Mesothelial cell of epicardium (in vitro differentiated cells): Measurements from ENCODE around the gene USP36. TPM values are rescaled to one million over a fixed set of nuclear protein-coding genes. Genes with fewer than 3 reads are reported as not detected.
"Not testable (repeated sequence)": the region's sequence is repeated elsewhere in the genome, so short reads cannot be mapped to it uniquely, and the experiment has no call there.

Experiments
- DNase-seq, 2 experiments: peaks; one replicate each; pipeline ENCODE4 v3.0.0; 2021; ENCODE audit warnings: low spot score in 2 of 2; ENCODE audit not compliant: unreplicated experiment in 2 of 2
- H3K27ac Mint-ChIP-seq: 2 replicates; pipeline ENCODE4 v1.8.0; 2021; ENCODE audit warnings: mixed read lengths
- H3K27me3 Mint-ChIP-seq: 2 replicates; pipeline ENCODE4 v1.8.0; 2021; ENCODE audit warnings: low read depth, mixed read lengths
- H3K36me3 Mint-ChIP-seq: 2 replicates; pipeline ENCODE4 v1.8.0; 2021; ENCODE audit warnings: mixed read lengths
- H3K4me1 Mint-ChIP-seq: 2 replicates; pipeline ENCODE4 v1.8.0; 2021; ENCODE audit warnings: mixed read lengths
- H3K4me3 Mint-ChIP-seq: 2 replicates; pipeline ENCODE4 v1.8.0; 2021; ENCODE audit warnings: mild to moderate bottlenecking, moderate library complexity, mixed read lengths
- H3K9me3 Mint-ChIP-seq: 2 replicates; pipeline ENCODE4 v1.8.0; 2021; ENCODE audit warnings: mixed read lengths
- total RNA-seq: library from RNA; stranded (reverse); gene quantifications from 3 replicates; pipeline ENCODE4 v1.2.1, GENCODE V29; 2021
- TF ChIP-seq, protein P1 (sequence below): fragments of 200-600 bp; sonication (generic); IDR thresholded peaks from one replicate; pipeline ENCODE4 v1.5.0; 2021; ENCODE audit warnings: antibody characterized with exemption; ENCODE audit not compliant: unreplicated experiment

USP36 gene
- total RNA-seq, 1 donor from 2014 or later: 62.0 TPM

- TF ChIP-seq, protein P1, sequence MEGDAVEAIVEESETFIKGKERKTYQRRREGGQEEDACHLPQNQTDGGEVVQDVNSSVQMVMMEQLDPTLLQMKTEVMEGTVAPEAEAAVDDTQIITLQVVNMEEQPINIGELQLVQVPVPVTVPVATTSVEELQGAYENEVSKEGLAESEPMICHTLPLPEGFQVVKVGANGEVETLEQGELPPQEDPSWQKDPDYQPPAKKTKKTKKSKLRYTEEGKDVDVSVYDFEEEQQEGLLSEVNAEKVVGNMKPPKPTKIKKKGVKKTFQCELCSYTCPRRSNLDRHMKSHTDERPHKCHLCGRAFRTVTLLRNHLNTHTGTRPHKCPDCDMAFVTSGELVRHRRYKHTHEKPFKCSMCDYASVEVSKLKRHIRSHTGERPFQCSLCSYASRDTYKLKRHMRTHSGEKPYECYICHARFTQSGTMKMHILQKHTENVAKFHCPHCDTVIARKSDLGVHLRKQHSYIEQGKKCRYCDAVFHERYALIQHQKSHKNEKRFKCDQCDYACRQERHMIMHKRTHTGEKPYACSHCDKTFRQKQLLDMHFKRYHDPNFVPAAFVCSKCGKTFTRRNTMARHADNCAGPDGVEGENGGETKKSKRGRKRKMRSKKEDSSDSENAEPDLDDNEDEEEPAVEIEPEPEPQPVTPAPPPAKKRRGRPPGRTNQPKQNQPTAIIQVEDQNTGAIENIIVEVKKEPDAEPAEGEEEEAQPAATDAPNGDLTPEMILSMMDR: no peak
- Mint-ChIP-seq H3K36me3 (no peaks in the 10 kb centered on the region), H3K9me3 (no peaks in the 10 kb centered on the region), H3K27ac (peak overlapping the region; percentile 92), H3K4me1 (peaks cover 28% of the 10 kb centered on the region), H3K4me3 (peak overlapping the region; percentile 61), H3K27me3 (no peaks in the 10 kb centered on the region)
- no peak for DNase-seq
Observed at GRCh38 chr17:78780335-78780734, 60.3 kb downstream of the USP36 start.

GRCh38 chr17:78779850-78780249, 60.8 kb downstream of the USP36 start:
- Mint-ChIP-seq H3K27me3 (no peaks in the 10 kb centered on the region), H3K4me1 (peaks cover 32% of the 10 kb centered on the region), H3K27ac (peak overlapping the region; percentile 92), H3K9me3 (no peaks in the 10 kb centered on the region), H3K36me3 (no peaks in the 10 kb centered on the region), H3K4me3 (peak overlapping the region; percentile 61)
- DNase-seq: no peak
- TF ChIP-seq, protein P1: no peak

DNA sequence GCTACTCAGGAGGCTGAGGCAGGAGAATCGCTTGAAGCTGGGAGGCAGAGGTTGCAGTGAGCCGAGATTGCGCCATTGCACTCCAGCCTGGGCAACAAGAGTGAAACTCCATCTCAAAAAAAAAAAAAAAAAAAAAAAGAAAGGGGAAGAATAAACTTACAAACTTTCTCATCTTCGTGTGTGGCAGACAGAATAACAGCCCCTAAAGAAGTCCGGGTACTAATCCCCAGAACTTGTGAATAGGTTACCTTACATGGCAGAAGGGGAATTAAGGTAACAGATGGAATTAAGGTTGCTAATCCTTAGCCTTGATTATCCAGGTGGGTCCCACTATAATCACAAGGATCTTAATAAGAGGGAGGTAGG, 61.3 kb downstream of the USP36 start:
- H3K4me3 Mint-ChIP-seq: peak overlapping the region; percentile 6
- peaks cover 38% of the 10 kb centered on the region for H3K4me1 Mint-ChIP-seq
- not testable (repeated sequence) for H3K9me3 Mint-ChIP-seq, H3K27ac Mint-ChIP-seq, DNase-seq, H3K27me3 Mint-ChIP-seq, H3K36me3 Mint-ChIP-seq

- H3K27ac Mint-ChIP-seq: no peak overlapping the region
- no peaks in the 10 kb centered on the region for H3K9me3 Mint-ChIP-seq
- no peaks in the 10 kb centered on the region for H3K36me3 Mint-ChIP-seq
- H3K27me3 Mint-ChIP-seq: no peaks in the 10 kb centered on the region
- peaks cover 38% of the 10 kb centered on the region for H3K4me1 Mint-ChIP-seq
- no peak for DNase-seq
- TF ChIP-seq, protein P1: no peak
- no peak overlapping the region for H3K4me3 Mint-ChIP-seq
Observed at GRCh38 chr17:78777881-78778280, 62.7 kb downstream of the USP36 start.

GRCh38 chr17:78774956-78775571, 65.5 kb downstream of the USP36 start:
- H3K9me3 Mint-ChIP-seq: no peaks in the 10 kb centered on the region
- no peaks in the 10 kb centered on the region for H3K27me3 Mint-ChIP-seq
- TF ChIP-seq, protein P1: no peak
- H3K4me1 Mint-ChIP-seq: peaks cover 33% of the 10 kb centered on the region
- no peaks in the 10 kb centered on the region for H3K36me3 Mint-ChIP-seq
- H3K4me3 Mint-ChIP-seq: no peak overlapping the region
- H3K27ac Mint-ChIP-seq: peak overlapping the region; percentile 91
- DNase-seq: no peak

GRCh38 chr17:78774453-78774852, 66.2 kb downstream of the USP36 start:
- no peaks in the 10 kb centered on the region for H3K9me3 Mint-ChIP-seq
- TF ChIP-seq, protein P1: no peak
- no peaks in the 10 kb centered on the region for H3K36me3 Mint-ChIP-seq
- no peak for DNase-seq
- peaks cover 28% of the 10 kb centered on the region for H3K4me1 Mint-ChIP-seq
- no peak overlapping the region for H3K4me3 Mint-ChIP-seq
- no peaks in the 10 kb centered on the region for H3K27me3 Mint-ChIP-seq
- H3K27ac Mint-ChIP-seq: peak overlapping the region; percentile 91
